K562 (cell line): ENCODE data around the gene CACNA1A. TPM values are rescaled to one million over a fixed set of nuclear protein-coding genes. Genes with fewer than 3 reads are reported as not detected.

Experiments used
- ATAC-seq: fragments of 200-7000 bp; cut with Tn5 transposase; 3 replicates; pipeline ENCODE4 v1.9.1; 2020; ENCODE audit warnings: moderate library complexity
- BruUV-seq: library from RNA; stranded (reverse); fragments of 400-500 nt; replicated peaks from 2 replicates; lab custom pipeline; 2021; lab: Mats Ljungman, UMichigan
- CTCF ChIA-PET: fragments of 300-600 bp; formaldehyde crosslinking; extraction: SDS; loops from one replicate; lab custom pipeline; 2021; ENCODE audit warnings: low intra/inter-chr PET ratio; lab: Yijun Ruan, JAX
- POLR2A ChIA-PET: fragments of 300-600, 350-650 bp; sonication (Branson Sonifier 250); formaldehyde crosslinking; extraction: SDS; loops from one replicate; lab custom pipeline; 2021; ENCODE audit warnings: antibody characterized with exemption, inconsistent platforms; lab: Yijun Ruan, JAX
- DNase-seq, 4 experiments: peaks; one replicate each; pipeline versions ENCODE4 v3.0.0 to v3.0.0-alpha.2; 2011 to 2018; ENCODE audit warnings: low spot score in 3 of 4, mixed read lengths in 3 of 4; ENCODE audit errors: extremely low read depth in 1 of 4
- FAIRE-seq: peaks from 2 replicates; lab custom pipeline; 2011; peaks lifted over from hg19 to GRCh38; lab: Jason Lieb, UNC
- H2AFZ ChIP-seq: 2 replicates; pipeline ENCODE4 v1.6.0; 2011; ENCODE audit warnings: low read depth, low read length, control low read depth, inconsistent platforms
- H3K27ac ChIP-seq: fragments of 200-600 bp; 3 replicates; pipeline ENCODE4 v1.8.0; 2011; ENCODE audit warnings: low read depth, mild to moderate bottlenecking, control low read depth, inconsistent platforms, low read length, moderate library complexity, mixed read lengths; ENCODE audit errors: extremely low read depth
- H3K27me3 ChIP-seq, 2 experiments: fragments of 300-600 bp in 1 of 2; 2 replicates in 1 of 2; 3 replicates in 1 of 2; pipeline versions ENCODE4 v1.6.0 to v1.8.0; 2011; ENCODE audit warnings: inconsistent platforms in 2 of 2, low read length in 2 of 2, mild to moderate bottlenecking in 1 of 2, mixed read lengths in 1 of 2, moderate library complexity in 1 of 2; ENCODE audit not compliant: control insufficient read depth in 2 of 2, insufficient read depth in 2 of 2
- H3K36me3 ChIP-seq: fragments of 300-600 bp; 3 replicates; pipeline ENCODE4 v1.8.0; 2011; ENCODE audit warnings: mild to moderate bottlenecking, low read length, inconsistent platforms; ENCODE audit not compliant: control insufficient read depth, insufficient read depth
- H3K4me1 ChIP-seq, 2 experiments: fragments of 200-600 bp in 1 of 2; replicated peaks in 1 of 2; 2 replicates in 1 of 2; 3 replicates in 1 of 2; pipeline versions ENCODE4 v1.5.1 to v1.8.0; 2011; ENCODE audit warnings: inconsistent platforms in 2 of 2, low read length in 2 of 2, mild to moderate bottlenecking in 1 of 2, mixed read lengths in 1 of 2, moderate library complexity in 1 of 2; ENCODE audit not compliant: control insufficient read depth in 2 of 2, insufficient read depth in 2 of 2
- H3K4me2 ChIP-seq: 2 replicates; pipeline ENCODE4 v1.6.1; 2011; ENCODE audit warnings: low read length, control low read depth, inconsistent platforms, mixed read lengths; ENCODE audit not compliant: insufficient read depth
- H3K4me3 ChIP-seq: fragments of 200-600 bp; sonication (generic), shearing (Covaris generic); 2 replicates; pipeline ENCODE4 v1.5.1; 2016; ENCODE audit warnings: control low read depth, inconsistent platforms
- H3K79me2 ChIP-seq: fragments of 200-600 bp; 3 replicates; pipeline ENCODE4 v1.8.0; 2011; ENCODE audit warnings: low read length, inconsistent platforms; ENCODE audit not compliant: control insufficient read depth, insufficient read depth
- H3K9ac ChIP-seq, 2 experiments: 2 replicates each; pipeline versions ENCODE4 v1.6.0 to v1.6.1; 2011; ENCODE audit warnings: low read depth in 2 of 2, low read length in 2 of 2, control low read depth in 1 of 2, inconsistent platforms in 1 of 2, mild to moderate bottlenecking in 1 of 2, mixed read lengths in 1 of 2; ENCODE audit not compliant: insufficient read depth in 1 of 2
- H3K9me1 ChIP-seq: one replicate; pipeline ENCODE4 v1.6.0; 2011; ENCODE audit warnings: inconsistent platforms, mild to moderate bottlenecking, low read length, moderate library complexity; ENCODE audit not compliant: control insufficient read depth, insufficient read depth
- H3K9me3 ChIP-seq: replicated peaks from 2 replicates; pipeline ENCODE4 v1.5.1; 2011; ENCODE audit warnings: low read depth, low read length, inconsistent platforms; ENCODE audit not compliant: control insufficient read depth, insufficient read depth
- H4K20me1 ChIP-seq: replicated peaks from 2 replicates; pipeline ENCODE4 v1.6.1; 2011; ENCODE audit warnings: low read length, inconsistent platforms, mixed read lengths; ENCODE audit not compliant: control insufficient read depth, insufficient read depth
- ATF1 ChIP-seq, 2 experiments: fragments of 450-650 bp in 1 of 2; IDR thresholded peaks; 2 replicates each; pipeline ENCODE4 v1.6.1; 2016; ENCODE audit warnings: missing compliant biosample characterization in 1 of 2, missing genetic modification characterization in 1 of 2
- BDP1 ChIP-seq: IDR thresholded peaks from 3 replicates; pipeline ENCODE4 v1.6.1; 2011; ENCODE audit not compliant: insufficient read length, insufficient read depth
- CREM ChIP-seq: IDR thresholded peaks from 2 replicates; pipeline ENCODE4 v1.6.1; 2014; ENCODE audit warnings: antibody characterized with exemption, low read depth
- JUNB ChIP-seq: fragments of 450-650 bp; formaldehyde crosslinking; conservative IDR thresholded peaks from 2 replicates; pipeline ENCODE4 v1.4.0; 2020; ENCODE audit warnings: mild to moderate bottlenecking
- L3MBTL2 ChIP-seq: fragments of 450-650 bp; IDR thresholded peaks from 2 replicates; pipeline ENCODE4 v1.6.1; 2016; ENCODE audit warnings: mild to moderate bottlenecking, moderate library complexity
- NCOR1 ChIP-seq: fragments of 450-650 bp; IDR thresholded peaks from 2 replicates; pipeline ENCODE4 v1.6.1; 2016; ENCODE audit warnings: mild to moderate bottlenecking, moderate library complexity
- PYGO2 ChIP-seq: fragments of 450-650 bp; IDR thresholded peaks from 2 replicates; pipeline ENCODE4 v1.6.1; 2016; ENCODE audit warnings: mild to moderate bottlenecking, missing genetic modification characterization, moderate library complexity, missing compliant biosample characterization
- ZFX ChIP-seq: sonication (generic); formaldehyde crosslinking; IDR thresholded peaks from 2 replicates; pipeline ENCODE4 v1.8.0; 2022; ENCODE audit warnings: mild to moderate bottlenecking, missing genetic modification reagents, moderate library complexity
- WGBS: fragments of 100-300 bp; shearing (Covaris generic); methylation state at CpG from one replicate; pipeline ENCODE4 v1.1.6; 2016; ENCODE audit warnings: low coverage, mixed read lengths; ENCODE audit not compliant: insufficient coverage; ENCODE audit errors: missing lambda C conversion rate; 5-methylcytosine and 5-hydroxymethylcytosine counted together
- in situ Hi-C: fragments of 300-500 bp; cut with MboI; formaldehyde crosslinking; loops from 4 replicates; pipeline ENCODE4 v1.15.0; 2018; ENCODE audit warnings: inconsistent platforms, mixed read lengths
- intact Hi-C: fragments of 100-400 bp; cut with micrococcal nuclease; formaldehyde crosslinking; loops from 2 replicates; pipeline ENCODE4 v1.14.2; 2022
- polyA plus RNA-seq, 8 experiments: library from polyadenylated mRNA; depleted of rRNA in 4 of 8; stranded (reverse) in 5 of 8; unstranded in 3 of 8; fragments of >200 nt; fragmentation: Nextera tagmentation in 2 of 8; fragmentation: Illumina TruSeq in 1 of 8; extraction: Ambion mirVana in 2 of 8; extraction: Trizol in 1 of 8; gene quantifications; 2 replicates each; pipeline versions ENCODE4 v1.2.1 to v1.2.3, GENCODE V29; 2011 to 2014; ENCODE audit warnings: inconsistent platforms in 1 of 8, missing spikeins in 1 of 8
- total RNA-seq, 7 experiments: library from RNA; depleted of rRNA in 6 of 7; stranded (reverse); fragments of >200 nt in 6 of 7; fragmentation: Illumina TruSeq in 2 of 7; extraction: Trizol in 2 of 7; gene quantifications; 2 replicates each; pipeline versions ENCODE4 v1.2.1 to v1.2.3, GENCODE V29; 2011 to 2021; ENCODE audit warnings: low replicate concordance in 1 of 7
- TF ChIP-seq, protein P1 (sequence below): fragments of 250-450 bp; sonication (Bioruptor Pico); IDR thresholded peaks from 2 replicates; pipeline ENCODE4 v1.9.0; 2021; ENCODE audit warnings: mild to moderate bottlenecking
- TF ChIP-seq, protein P2 (sequence below): fragments of 250-450 bp; sonication (Bioruptor Pico); IDR thresholded peaks from 2 replicates; pipeline ENCODE4 v1.4.0; 2020; ENCODE audit warnings: borderline replicate concordance
- TF ChIP-seq, protein P3 (sequence below): fragments of 450-650 bp; IDR thresholded peaks from 2 replicates; pipeline ENCODE4 v1.7.1; 2018; ENCODE audit warnings: mild to moderate bottlenecking, low read depth; ENCODE audit not compliant: partially characterized antibody

The CACNA1A gene
- total and polyA plus RNA-seq, 9 of the 15 experiments (the other 6 are each of a cell fraction or from before 2014, with no cell fraction given): 0.03 to 0.20 (median 0.09) TPM; not detected in 1

DNA sequence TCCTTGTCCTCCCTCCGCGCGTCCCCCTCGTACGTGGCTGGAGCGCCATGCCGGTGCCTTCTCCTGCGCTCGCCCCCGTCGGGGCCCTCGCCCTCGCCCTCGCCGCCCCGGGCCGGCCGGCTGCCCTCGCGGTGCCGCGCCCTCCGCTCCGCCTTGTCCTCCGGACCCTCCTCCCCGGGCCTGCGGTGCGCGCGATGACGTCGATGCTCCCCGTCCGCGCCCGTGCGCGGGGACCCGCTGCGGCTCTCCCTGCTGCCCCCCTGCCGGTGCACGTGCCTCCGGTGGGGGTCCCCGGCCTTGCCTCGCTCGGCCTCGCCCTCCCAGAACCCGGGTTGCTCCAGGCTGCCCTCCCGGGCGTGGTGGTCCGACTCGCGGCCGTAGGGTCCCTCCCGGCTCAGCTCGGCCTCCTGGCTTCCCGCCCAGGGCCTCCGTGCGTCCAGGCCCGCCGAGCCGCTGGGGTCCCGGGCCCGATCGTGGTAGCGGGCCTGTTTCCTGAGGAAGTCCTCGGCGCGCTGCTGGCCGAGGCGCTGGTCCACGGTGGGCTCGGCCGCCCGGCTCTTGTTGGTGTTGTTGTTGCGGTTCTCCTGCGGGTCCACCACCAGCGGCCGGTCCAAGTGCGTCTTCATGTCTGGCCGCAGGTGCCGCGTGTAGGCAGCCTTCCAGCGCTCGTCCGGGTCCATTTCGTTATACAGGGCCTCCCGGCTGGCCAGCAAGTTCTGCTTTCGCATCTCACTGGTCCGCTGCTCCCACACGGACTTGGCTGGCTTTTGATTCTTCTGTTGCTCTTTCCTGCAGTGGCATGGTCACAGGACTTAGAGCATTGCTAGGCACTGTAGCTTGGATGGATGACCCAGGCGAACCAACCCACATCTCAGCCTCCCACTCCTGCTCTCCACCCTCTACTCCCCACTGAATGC lies 207.5 kb downstream of the CACNA1A start:
- TF ChIP-seq, protein P1, sequence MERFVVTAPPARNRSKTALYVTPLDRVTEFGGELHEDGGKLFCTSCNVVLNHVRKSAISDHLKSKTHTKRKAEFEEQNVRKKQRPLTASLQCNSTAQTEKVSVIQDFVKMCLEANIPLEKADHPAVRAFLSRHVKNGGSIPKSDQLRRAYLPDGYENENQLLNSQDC (CRISPR knock-in tag): no peak
- TF ChIP-seq JUNB (CRISPR knock-in tag) (no peak), ATF1 (CRISPR knock-in tag; IDR thresholded peaks at IDR 0.05) (no peak), ATF1 (tag; IDR thresholded peaks at IDR 0.05) (0 out of 2 replicates have a peak, but pooled peaks have one; percentile 18), BDP1 (no peak), NCOR1 (no peak), PYGO2 (tag) (no peak), L3MBTL2 (peak; percentile 27; the same call in 1 of the 2 replicates), ZFX (CRISPR knock-in tag) (peak; percentile 39; the same call in 1 of the 2 replicates), CREM (0 out of 2 replicates have a peak, but pooled peaks have one; percentile 32)
- TF ChIP-seq, protein P2, sequence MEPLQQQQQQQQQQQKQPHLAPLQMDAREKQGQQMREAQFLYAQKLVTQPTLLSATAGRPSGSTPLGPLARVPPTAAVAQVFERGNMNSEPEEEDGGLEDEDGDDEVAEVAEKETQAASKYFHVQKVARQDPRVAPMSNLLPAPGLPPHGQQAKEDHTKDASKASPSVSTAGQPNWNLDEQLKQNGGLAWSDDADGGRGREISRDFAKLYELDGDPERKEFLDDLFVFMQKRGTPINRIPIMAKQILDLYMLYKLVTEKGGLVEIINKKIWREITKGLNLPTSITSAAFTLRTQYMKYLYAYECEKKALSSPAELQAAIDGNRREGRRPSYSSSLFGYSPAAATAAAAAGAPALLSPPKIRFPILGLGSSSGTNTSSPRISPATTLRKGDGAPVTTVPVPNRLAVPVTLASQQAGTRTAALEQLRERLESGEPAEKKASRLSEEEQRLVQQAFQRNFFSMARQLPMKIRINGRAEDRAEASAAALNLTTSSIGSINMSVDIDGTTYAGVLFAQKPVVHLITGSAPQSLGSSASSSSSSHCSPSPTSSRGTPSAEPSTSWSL (CRISPR knock-in tag): no peak
- TF ChIP-seq, protein P3, sequence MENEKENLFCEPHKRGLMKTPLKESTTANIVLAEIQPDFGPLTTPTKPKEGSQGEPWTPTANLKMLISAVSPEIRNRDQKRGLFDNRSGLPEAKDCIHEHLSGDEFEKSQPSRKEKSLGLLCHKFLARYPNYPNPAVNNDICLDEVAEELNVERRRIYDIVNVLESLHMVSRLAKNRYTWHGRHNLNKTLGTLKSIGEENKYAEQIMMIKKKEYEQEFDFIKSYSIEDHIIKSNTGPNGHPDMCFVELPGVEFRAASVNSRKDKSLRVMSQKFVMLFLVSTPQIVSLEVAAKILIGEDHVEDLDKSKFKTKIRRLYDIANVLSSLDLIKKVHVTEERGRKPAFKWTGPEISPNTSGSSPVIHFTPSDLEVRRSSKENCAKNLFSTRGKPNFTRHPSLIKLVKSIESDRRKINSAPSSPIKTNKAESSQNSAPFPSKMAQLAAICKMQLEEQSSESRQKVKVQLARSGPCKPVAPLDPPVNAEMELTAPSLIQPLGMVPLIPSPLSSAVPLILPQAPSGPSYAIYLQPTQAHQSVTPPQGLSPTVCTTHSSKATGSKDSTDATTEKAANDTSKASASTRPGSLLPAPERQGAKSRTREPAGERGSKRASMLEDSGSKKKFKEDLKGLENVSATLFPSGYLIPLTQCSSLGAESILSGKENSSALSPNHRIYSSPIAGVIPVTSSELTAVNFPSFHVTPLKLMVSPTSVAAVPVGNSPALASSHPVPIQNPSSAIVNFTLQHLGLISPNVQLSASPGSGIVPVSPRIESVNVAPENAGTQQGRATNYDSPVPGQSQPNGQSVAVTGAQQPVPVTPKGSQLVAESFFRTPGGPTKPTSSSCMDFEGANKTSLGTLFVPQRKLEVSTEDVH: no peak
- Histone ChIP-seq H3K27me3 (peaks cover 18 to 58% of the 10 kb centered on the region in 2 experiments; a peak in 4 of 5 replicates), H3K9me3 (no peaks in the 10 kb centered on the region), H3K9ac (peak overlapping the region in 1 of 2 experiments; percentile 64; a peak in 2 of 4 replicates), H2AFZ (no peak overlapping the region), H3K4me2 (no peak overlapping the region; the same call in 1 of the 2 replicates), H3K9me1 (no peaks in the 10 kb centered on the region), H3K36me3 (no peaks in the 10 kb centered on the region), H3K27ac (no peak overlapping the region), H4K20me1 (no peaks in the 10 kb centered on the region), H3K4me1 (peaks cover 0 to 9% of the 10 kb centered on the region in 2 experiments; a peak in 2 of 5 replicates), H3K4me3 (peak overlapping the region; percentile 29), H3K79me2 (no peaks in the 10 kb centered on the region)
- peak in 3 of 4 experiments; percentile 27 to 67 (median 67) for DNase-seq
- BruUV-seq: no TSS peak
- in situ Hi-C loops (no loop called here), intact Hi-C loops (no loop called here)
- ChIA-PET POLR2A (no interaction called here), CTCF (interaction anchor here (0.7 kb wide), 1 partner anchor 1543 kb away, joined by 3 read pairs; no protein-coding TSS in a partner anchor)
- WGBS: 7% methylated on average over 66 of the region's 92 CpGs
- FAIRE-seq: no peak
- peak; percentile 36; the same call in 1 of the 3 replicates for ATAC-seq
